ENCODE results near the gene SP1. TPM values are rescaled to one million over a fixed set of nuclear protein-coding genes. Genes with fewer than 3 reads are reported as not detected.

The SP1 gene
- total RNA-seq, 1 donor: 50.3 TPM

DNA sequence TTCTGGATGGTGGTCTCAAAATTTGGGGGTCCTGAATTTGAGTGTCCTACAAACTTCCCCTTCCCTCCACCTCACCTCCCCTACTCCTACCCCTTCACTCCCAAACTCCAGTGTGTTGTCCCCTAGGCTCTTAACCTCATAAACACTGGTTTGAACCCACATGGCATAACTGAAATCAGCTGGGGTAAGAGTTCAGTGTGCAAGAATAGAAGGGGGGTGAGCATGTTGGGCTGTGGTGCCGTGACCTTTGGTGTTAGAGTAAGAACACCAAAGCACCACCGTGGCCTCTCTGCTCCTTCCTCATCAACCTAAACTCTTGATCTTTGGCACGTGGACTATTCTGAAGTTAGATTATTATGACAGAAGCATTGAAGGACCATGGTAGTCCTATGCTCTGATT lies 83.0 kb downstream of the SP1 start:
- DNase-seq (ENCODE audit: insufficient read length, low spot score, missing footprints): no peak

GRCh38 chr12:53463802-53464560 lies 84.0 kb downstream of the SP1 start:
- TF ChIP-seq CTCF (IDR thresholded peaks at IDR 0.05; ENCODE audit: extremely low read depth, low read depth, low read length): no peak
- no peak for DNase-seq (ENCODE audit: insufficient read length, low spot score, missing footprints)
- H3K4me3 ChIP-seq (ENCODE audit: insufficient read depth, low read length): no peak overlapping the region
- no peaks in the 10 kb centered on the region for H3K4me1 ChIP-seq (ENCODE audit: insufficient read depth, low read length)
- H3K27ac ChIP-seq (ENCODE audit: low read depth, low read length): no peak overlapping the region
- H3K36me3 ChIP-seq (ENCODE audit: insufficient read depth, low read length): peaks cover 99% of the 10 kb centered on the region
- peaks cover 60% of the 10 kb centered on the region for H4K20me1 ChIP-seq (ENCODE audit: insufficient read depth, low read length)
- no peaks in the 10 kb centered on the region for H3K27me3 ChIP-seq (ENCODE audit: insufficient read depth, low read length)
- H2AFZ ChIP-seq (ENCODE audit: low read length): no peak overlapping the region
- H3K4me2 ChIP-seq (ENCODE audit: insufficient read depth, low read length): no peak overlapping the region
- H3K9me3 ChIP-seq (ENCODE audit: low read depth, low read length): no peaks in the 10 kb centered on the region
- H3K79me2 ChIP-seq (ENCODE audit: insufficient read depth, low read length): peaks cover 95% of the 10 kb centered on the region

More for the DNA sequence above, 83.0 kb downstream of the SP1 start:
- H2AFZ ChIP-seq (ENCODE audit: low read length): no peak overlapping the region
- peaks cover 99% of the 10 kb centered on the region for H3K36me3 ChIP-seq (ENCODE audit: insufficient read depth, low read length)
- TF ChIP-seq CTCF (IDR thresholded peaks at IDR 0.05; ENCODE audit: extremely low read depth, low read depth, low read length): no peak
- no peak overlapping the region for H3K4me2 ChIP-seq (ENCODE audit: insufficient read depth, low read length)
- H3K4me3 ChIP-seq (ENCODE audit: insufficient read depth, low read length): no peak overlapping the region
- no peaks in the 10 kb centered on the region for H3K4me1 ChIP-seq (ENCODE audit: insufficient read depth, low read length)
- no peaks in the 10 kb centered on the region for H3K27me3 ChIP-seq (ENCODE audit: insufficient read depth, low read length)
- H3K79me2 ChIP-seq (ENCODE audit: insufficient read depth, low read length): peaks cover 97% of the 10 kb centered on the region
- no peaks in the 10 kb centered on the region for H3K9me3 ChIP-seq (ENCODE audit: low read depth, low read length)
- peaks cover 56% of the 10 kb centered on the region for H4K20me1 ChIP-seq (ENCODE audit: insufficient read depth, low read length)
- H3K27ac ChIP-seq (ENCODE audit: low read depth, low read length): no peak overlapping the region

DNA sequence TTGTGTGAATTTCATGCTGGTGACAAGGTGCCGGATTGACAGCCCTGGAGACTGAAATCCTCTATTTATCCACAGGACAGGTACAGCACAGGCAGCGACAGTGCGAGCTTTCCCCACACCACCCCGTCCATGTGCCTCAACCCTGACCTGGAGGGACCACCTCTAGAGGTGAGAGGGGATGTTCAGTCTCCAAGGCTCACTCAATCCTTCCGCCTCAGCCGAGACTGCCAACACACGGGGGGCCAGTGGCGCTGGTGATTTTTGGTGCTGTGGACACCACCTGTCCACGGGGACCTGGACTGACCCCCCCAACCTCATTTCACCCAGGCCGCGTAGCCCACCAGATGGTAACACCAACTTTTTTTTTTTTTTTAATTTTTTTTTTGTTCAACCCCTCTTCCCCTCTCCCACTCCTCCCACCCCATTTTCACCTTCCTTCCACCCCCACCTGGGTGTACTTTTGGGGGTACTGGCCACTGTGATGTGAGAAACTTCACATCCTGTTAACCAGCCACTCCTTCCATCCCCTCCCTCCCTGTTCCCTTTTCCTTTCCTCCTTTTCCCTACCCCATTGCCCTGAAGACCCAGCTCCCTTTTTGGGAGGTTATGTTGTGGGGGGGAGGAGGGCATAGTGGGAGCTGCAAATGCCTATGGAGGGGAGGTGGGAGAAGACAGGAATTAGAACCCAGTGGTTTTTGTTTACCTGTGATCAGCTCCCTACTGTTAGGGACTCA lies 84.9 kb downstream of the SP1 start:
- H3K36me3 ChIP-seq (ENCODE audit: insufficient read depth, low read length): peaks cover 99% of the 10 kb centered on the region
- H3K4me1 ChIP-seq (ENCODE audit: insufficient read depth, low read length): no peaks in the 10 kb centered on the region
- peaks cover 93% of the 10 kb centered on the region for H3K79me2 ChIP-seq (ENCODE audit: insufficient read depth, low read length)
- H2AFZ ChIP-seq (ENCODE audit: low read length): no peak overlapping the region
- no peaks in the 10 kb centered on the region for H3K9me3 ChIP-seq (ENCODE audit: low read depth, low read length)
- no peak overlapping the region for H3K4me2 ChIP-seq (ENCODE audit: insufficient read depth, low read length)
- H3K27me3 ChIP-seq (ENCODE audit: insufficient read depth, low read length): no peaks in the 10 kb centered on the region
- H4K20me1 ChIP-seq (ENCODE audit: insufficient read depth, low read length): peaks cover 53% of the 10 kb centered on the region
- H3K4me3 ChIP-seq (ENCODE audit: insufficient read depth, low read length): no peak overlapping the region
- DNase-seq (ENCODE audit: insufficient read length, low spot score, missing footprints): no peak
- H3K27ac ChIP-seq (ENCODE audit: low read depth, low read length): peak overlapping the region; percentile 15
- no peak for TF ChIP-seq CTCF (IDR thresholded peaks at IDR 0.05; ENCODE audit: extremely low read depth, low read depth, low read length)

DNA sequence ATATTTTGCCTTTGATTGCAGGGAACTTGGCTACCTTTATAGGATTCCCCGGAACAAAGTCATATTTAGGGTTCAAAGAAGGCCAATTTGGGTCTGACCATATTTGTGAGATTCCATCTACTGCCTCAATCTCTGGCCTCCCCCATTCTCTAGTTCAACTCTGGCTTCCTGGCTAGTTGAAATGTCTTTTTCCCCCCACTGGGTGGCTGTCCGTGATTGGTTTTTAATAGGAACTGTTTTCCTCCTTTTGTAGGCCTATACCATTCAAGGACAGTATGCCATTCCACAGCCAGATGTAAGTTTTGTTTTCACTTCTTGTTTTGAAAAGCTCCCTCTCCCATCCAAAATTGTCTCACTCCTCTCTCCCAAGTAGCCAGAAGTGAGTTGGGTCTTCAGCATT lies 85.7 kb downstream of the SP1 start:
- Histone ChIP-seq H2AFZ (ENCODE audit: low read length) (no peak overlapping the region), H3K36me3 (ENCODE audit: insufficient read depth, low read length) (peaks cover 99% of the 10 kb centered on the region), H4K20me1 (ENCODE audit: insufficient read depth, low read length) (peaks cover 54% of the 10 kb centered on the region), H3K4me3 (ENCODE audit: insufficient read depth, low read length) (no peak overlapping the region), H3K27ac (ENCODE audit: low read depth, low read length) (no peak overlapping the region), H3K4me2 (ENCODE audit: insufficient read depth, low read length) (no peak overlapping the region), H3K4me1 (ENCODE audit: insufficient read depth, low read length) (no peaks in the 10 kb centered on the region), H3K27me3 (ENCODE audit: insufficient read depth, low read length) (no peaks in the 10 kb centered on the region), H3K9me3 (ENCODE audit: low read depth, low read length) (no peaks in the 10 kb centered on the region), H3K79me2 (ENCODE audit: insufficient read depth, low read length) (peaks cover 91% of the 10 kb centered on the region)
- no peak for DNase-seq (ENCODE audit: insufficient read length, low spot score, missing footprints)
- TF ChIP-seq CTCF (IDR thresholded peaks at IDR 0.05; ENCODE audit: extremely low read depth, low read depth, low read length): peak; percentile 11
